ENCODE results near the gene GSK3B.

GSK3B gene

GRCh38 chr3:120093119-120093910 lies 932 bp downstream of the GSK3B start:
- Histone ChIP-seq H3K79me2 (ENCODE audit: low read length) (peaks cover 76% of the 10 kb centered on the region), H3K36me3 (replicated peaks; ENCODE audit: insufficient read depth, low read length) (no peaks in the 10 kb centered on the region), H3K27ac (ENCODE audit: low read length) (peak overlapping the region; percentile 100), H3K27me3 (replicated peaks; ENCODE audit: insufficient read depth, low read length) (no peaks in the 10 kb centered on the region), H3K9me2 (replicated peaks; ENCODE audit: insufficient read depth, low read length) (no peaks in the 10 kb centered on the region), H3K9me3 (replicated peaks; ENCODE audit: insufficient read depth, low read length) (no peaks in the 10 kb centered on the region), H2AFZ (ENCODE audit: low read length) (peak overlapping the region; percentile 52; the same call in 1 of the 2 replicates), H3K9ac (ENCODE audit: low read length) (peak overlapping the region; percentile 100), H3F3A (ENCODE audit: insufficient read depth, low read length) (peaks cover 28% of the 10 kb centered on the region), H3K4me3 (ENCODE audit: low read length) (peak overlapping the region; percentile 97), H3K4me1 (ENCODE audit: low read length) (peaks cover 12% of the 10 kb centered on the region; the same call in 1 of the 2 replicates), H4K20me1 (ENCODE audit: insufficient read depth, low read length) (peaks cover 7% of the 10 kb centered on the region), H3K4me2 (ENCODE audit: low read depth, low read length) (peak overlapping the region; percentile 50)
- DNase-seq: no peak
- TF ChIP-seq EZH2 (optimal IDR thresholded peaks at IDR 0.05; ENCODE audit: low read depth, low read length): no peak
- TF ChIP-seq EZH2phosphoT487 (IDR thresholded peaks at IDR 0.05; ENCODE audit: low read length): no peak
- no peak for TF ChIP-seq CTCF (IDR thresholded peaks at IDR 0.05; ENCODE audit: low read length)

- Histone ChIP-seq H4K20me1 (ENCODE audit: insufficient read depth, low read length) (peaks cover 7% of the 10 kb centered on the region), H3K4me3 (ENCODE audit: low read length) (peak overlapping the region; percentile 97), H3K4me1 (ENCODE audit: low read length) (peaks cover 12% of the 10 kb centered on the region; the same call in 1 of the 2 replicates), H3K27me3 (replicated peaks; ENCODE audit: insufficient read depth, low read length) (no peaks in the 10 kb centered on the region), H3F3A (ENCODE audit: insufficient read depth, low read length) (peaks cover 28% of the 10 kb centered on the region), H3K27ac (ENCODE audit: low read length) (no peak overlapping the region; the same call in 1 of the 2 replicates), H3K79me2 (ENCODE audit: low read length) (peaks cover 80% of the 10 kb centered on the region), H3K9me3 (replicated peaks; ENCODE audit: insufficient read depth, low read length) (no peaks in the 10 kb centered on the region), H3K36me3 (replicated peaks; ENCODE audit: insufficient read depth, low read length) (no peaks in the 10 kb centered on the region), H3K4me2 (ENCODE audit: low read depth, low read length) (peak overlapping the region; percentile 50), H3K9me2 (replicated peaks; ENCODE audit: insufficient read depth, low read length) (no peaks in the 10 kb centered on the region), H3K9ac (ENCODE audit: low read length) (peak overlapping the region; percentile 100; the same call in 1 of the 2 replicates), H2AFZ (ENCODE audit: low read length) (no peak overlapping the region)
- DNase-seq: no peak
- TF ChIP-seq EZH2phosphoT487 (IDR thresholded peaks at IDR 0.05; ENCODE audit: low read length): no peak
- no peak for TF ChIP-seq EZH2 (optimal IDR thresholded peaks at IDR 0.05; ENCODE audit: low read depth, low read length)
- TF ChIP-seq CTCF (IDR thresholded peaks at IDR 0.05; ENCODE audit: low read length): no peak
Measured at GRCh38 chr3:120092474-120092873, 1.8 kb downstream of the GSK3B start.

GRCh38 chr3:120090422-120090821 lies 3.8 kb downstream of the GSK3B start:
- Histone ChIP-seq H3K27ac (ENCODE audit: low read length) (no peak overlapping the region), H3K4me3 (ENCODE audit: low read length) (peak overlapping the region; percentile 97), H3F3A (ENCODE audit: insufficient read depth, low read length) (peaks cover 19% of the 10 kb centered on the region), H3K9ac (ENCODE audit: low read length) (peak overlapping the region; percentile 100; the same call in 1 of the 2 replicates), H3K4me2 (ENCODE audit: low read depth, low read length) (peak overlapping the region; percentile 50), H3K9me2 (replicated peaks; ENCODE audit: insufficient read depth, low read length) (no peaks in the 10 kb centered on the region), H3K79me2 (ENCODE audit: low read length) (peaks cover 83% of the 10 kb centered on the region), H3K27me3 (replicated peaks; ENCODE audit: insufficient read depth, low read length) (no peaks in the 10 kb centered on the region), H3K9me3 (replicated peaks; ENCODE audit: insufficient read depth, low read length) (no peaks in the 10 kb centered on the region), H2AFZ (ENCODE audit: low read length) (no peak overlapping the region), H3K4me1 (ENCODE audit: low read length) (peaks cover 7% of the 10 kb centered on the region; the same call in 1 of the 2 replicates), H4K20me1 (ENCODE audit: insufficient read depth, low read length) (peaks cover 7% of the 10 kb centered on the region), H3K36me3 (replicated peaks; ENCODE audit: insufficient read depth, low read length) (no peaks in the 10 kb centered on the region)
- TF ChIP-seq EZH2 (optimal IDR thresholded peaks at IDR 0.05; ENCODE audit: low read depth, low read length) (no peak), EZH2phosphoT487 (IDR thresholded peaks at IDR 0.05; ENCODE audit: low read length) (no peak), CTCF (IDR thresholded peaks at IDR 0.05; ENCODE audit: low read length) (no peak)
- no peak for DNase-seq
